Gastrocnemius medialis (tissue), 4 donors: Measurements from ENCODE around the gene MRTFA. TPM values are rescaled to one million over a fixed set of nuclear protein-coding genes. Genes with fewer than 3 reads are reported as not detected.

Experiments used
- ATAC-seq, 2 donors: fragments of 150-250 bp; one replicate each; pipeline ENCODE4 v1.9.1; 2016
- DNase-seq, 2 donors: peaks; one replicate each; pipeline ENCODE4 v3.0.0-alpha.2; 2019
- H3K27ac ChIP-seq, 4 donors: fragments of 200-600 bp; sonication (generic); 1 replicate in 1 of 4; 2 replicates in 3 of 4; pipeline ENCODE4 v1.5.1; 2016 to 2018; ENCODE audit warnings: mild to moderate bottlenecking in 2 of 4, moderate library complexity in 1 of 4
- H3K27me3 ChIP-seq, 3 donors: fragments of 200-600 bp; sonication (generic) in 2 of 3; 1 replicate in 1 of 3; 2 replicates in 2 of 3; pipeline versions ENCODE4 v1.5.1 to v1.6.0; 2016 to 2019; ENCODE audit warnings: mild to moderate bottlenecking in 1 of 3, moderate library complexity in 1 of 3
- H3K36me3 ChIP-seq, 2 donors: fragments of 200-600 bp; sonication (generic) in 1 of 2; one replicate each; pipeline ENCODE4 v1.5.1; 2017 to 2018
- H3K4me1 ChIP-seq, 2 donors: fragments of 200-600 bp; sonication (generic) in 1 of 2; one replicate each; pipeline ENCODE4 v1.5.1; 2016 to 2017; ENCODE audit warnings: mild to moderate bottlenecking in 2 of 2
- H3K4me3 ChIP-seq, 4 donors: fragments of 200-600 bp; sonication (generic) in 3 of 4; 1 replicate in 1 of 4; 2 replicates in 3 of 4; pipeline ENCODE4 v1.5.1; 2016 to 2019; ENCODE audit warnings: mild to moderate bottlenecking in 2 of 4
- H3K9me3 ChIP-seq, 3 donors: fragments of 200-600 bp; sonication (generic) in 2 of 3; 1 replicate in 1 of 3; 2 replicates in 2 of 3; pipeline ENCODE4 v1.5.1; 2016 to 2019
- CTCF ChIP-seq, 5 experiments: fragments of 450-650 bp in 3 of 5; fragments of 200-600 bp in 2 of 5; sonication (generic) in 2 of 5; IDR thresholded peaks in 4 of 5; conservative IDR thresholded peaks in 1 of 5; 1 replicate in 4 of 5; 2 replicates in 1 of 5; pipeline ENCODE4 v1.5.1; 2016 to 2019; ENCODE audit warnings: antibody characterized with exemption in 5 of 5, mild to moderate bottlenecking in 3 of 5, moderate library complexity in 3 of 5
- POLR2A ChIP-seq, 2 donors: fragments of 450-650 bp; IDR thresholded peaks; one replicate each; pipeline ENCODE4 v1.6.1; 2017; ENCODE audit warnings: antibody characterized with exemption in 2 of 2, mild to moderate bottlenecking in 2 of 2, moderate library complexity in 2 of 2
- in situ Hi-C, 4 donors: fragments of 200-750 bp; cut with MboI; loops; one replicate each; pipeline versions ENCODE4 v1.15.0 to v1.8.0; 2017; ENCODE audit warnings: low sequenced_read_pairs in 4 of 4
- intact Hi-C: fragments of 100-400 bp; cut with DNase I; formaldehyde crosslinking; loops from one replicate; pipeline ENCODE4 v1.15.1; 2023; ENCODE audit warnings: low total_unique reads
- total RNA-seq, 4 donors: library from RNA; depleted of rRNA; stranded (reverse); fragments of >200 nt; gene quantifications; one replicate each; pipeline versions ENCODE4 v1.1.0 to v1.2.3, GENCODE V29; 2016

MRTFA gene
- total RNA-seq, 4 donors from 2014 or later: 13.7 to 31.3 (median 22.2) TPM

GRCh38 chr22:40374567-40374966 is 262.0 kb downstream of the MRTFA start:
- Histone ChIP-seq H3K9me3 (no peaks in the 10 kb centered on the region), H3K4me3 (no peak overlapping the region), H3K27ac (no peak overlapping the region), H3K27me3 (no peaks in the 10 kb centered on the region), H3K36me3 (no peaks in the 10 kb centered on the region), H3K4me1 (peaks cover 7 to 17% of the 10 kb centered on the region in 2 donors)
- TF ChIP-seq POLR2A (IDR thresholded peaks at IDR 0.05) (no peak), CTCF (IDR thresholded peaks at IDR 0.05 in 4 of 5, conservative IDR thresholded peaks at IDR 0.05 in 1 of 5) (no peak)
- intact Hi-C loops (no loop called here), in situ Hi-C loops (loop anchor here in 1 of 4 donors (25.0 kb wide), 1 partner anchor 837 kb away; the partner anchor contains the start of gene RPS19BP1)
- no peak for ATAC-seq
- no peak for DNase-seq

GRCh38 chr22:40368836-40369235 is 267.7 kb downstream of the MRTFA start:
- in situ Hi-C loops (loop anchor here in 1 of 4 donors (25.0 kb wide), 1 partner anchor 832 kb away; the partner anchor contains the start of gene RPS19BP1), intact Hi-C loops (no loop called here)
- Histone ChIP-seq H3K4me1 (peaks cover 18 to 21% of the 10 kb centered on the region in 2 donors), H3K36me3 (peaks cover 0 to 37% of the 10 kb centered on the region in 2 donors), H3K27ac (peak overlapping the region; percentile 32 to 69 (median 59)), H3K27me3 (no peaks in the 10 kb centered on the region), H3K9me3 (no peaks in the 10 kb centered on the region), H3K4me3 (no peak overlapping the region)
- DNase-seq (no peak), ATAC-seq (no peak)
- TF ChIP-seq POLR2A (IDR thresholded peaks at IDR 0.05) (no peak), CTCF (IDR thresholded peaks at IDR 0.05 in 4 of 5, conservative IDR thresholded peaks at IDR 0.05 in 1 of 5) (no peak)

DNA sequence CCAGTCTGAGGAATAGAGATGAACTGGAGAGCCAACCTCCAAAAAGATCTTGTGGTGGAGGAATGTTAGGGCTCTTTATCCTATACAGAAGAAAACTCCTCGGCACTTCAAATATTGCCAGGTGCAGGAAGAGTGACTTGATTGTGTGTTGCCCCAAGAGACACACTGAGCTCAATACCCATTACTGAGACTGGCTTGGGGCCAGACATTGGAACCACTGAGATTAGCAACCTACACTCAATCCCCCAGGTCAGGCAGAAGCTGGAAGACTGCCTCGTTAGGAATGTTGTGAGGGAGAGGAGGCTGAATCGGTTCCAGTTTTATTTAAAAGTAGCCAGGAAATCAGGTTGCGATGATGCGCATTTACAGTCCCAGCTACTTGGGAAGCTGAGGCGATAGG is 268.5 kb downstream of the MRTFA start:
- DNase-seq (no peak), ATAC-seq (peak in 1 of 2 donors; percentile 7)
- H3K9me3 ChIP-seq: no peaks in the 10 kb centered on the region
- H3K4me3 ChIP-seq: no peak overlapping the region
- in situ Hi-C loops: loop anchor here in 1 of 4 donors (25.0 kb wide), 1 partner anchor 831 kb away; the partner anchor contains the start of gene RPS19BP1
- no peak for TF ChIP-seq POLR2A (IDR thresholded peaks at IDR 0.05)
- TF ChIP-seq CTCF (IDR thresholded peaks at IDR 0.05 in 4 of 5, conservative IDR thresholded peaks at IDR 0.05 in 1 of 5): no peak
- intact Hi-C loops: no loop called here
- peaks cover 18 to 21% of the 10 kb centered on the region in 2 donors for H3K4me1 ChIP-seq
- peaks cover 0 to 46% of the 10 kb centered on the region in 2 donors for H3K36me3 ChIP-seq
- no peaks in the 10 kb centered on the region for H3K27me3 ChIP-seq
- peak overlapping the region; percentile 32 to 69 (median 59) for H3K27ac ChIP-seq

DNA sequence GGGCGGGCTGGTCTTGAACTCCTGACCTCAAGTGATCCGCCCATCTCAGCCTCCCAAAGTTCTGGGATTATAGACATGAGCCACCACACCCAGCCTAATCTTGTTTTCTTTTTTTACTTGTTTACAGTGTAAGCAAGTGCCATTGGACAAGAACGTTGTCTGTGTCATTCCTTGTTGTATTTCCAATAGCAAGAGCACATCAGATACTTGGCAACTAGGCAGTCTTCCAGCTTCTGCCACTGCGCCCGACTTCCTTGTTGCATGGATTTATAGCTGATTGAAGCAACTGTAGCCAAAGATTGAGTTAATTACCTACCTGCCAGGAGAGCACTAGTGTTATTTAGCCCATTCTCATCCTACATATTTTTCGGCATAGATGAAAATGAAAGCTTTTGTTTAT is 269.2 kb downstream of the MRTFA start:
- ATAC-seq: peak in 1 of 2 donors; percentile 61
- in situ Hi-C loops (loop anchor here in 1 of 4 donors (25.0 kb wide), 1 partner anchor 830 kb away; the partner anchor contains the start of gene RPS19BP1), intact Hi-C loops (no loop called here)
- Histone ChIP-seq H3K4me3 (no peak overlapping the region), H3K9me3 (no peaks in the 10 kb centered on the region), H3K27me3 (no peaks in the 10 kb centered on the region), H3K4me1 (peaks cover 18 to 21% of the 10 kb centered on the region in 2 donors), H3K27ac (peak overlapping the region; percentile 32 to 69 (median 59)), H3K36me3 (peaks cover 0 to 52% of the 10 kb centered on the region in 2 donors)
- TF ChIP-seq POLR2A (IDR thresholded peaks at IDR 0.05) (no peak), CTCF (IDR thresholded peaks at IDR 0.05 in 4 of 5, conservative IDR thresholded peaks at IDR 0.05 in 1 of 5) (no peak)
- DNase-seq: no peak
